Lower lobe of right lung (tissue), 2 donors: ENCODE measurements around the gene ABCB11. TPM values are rescaled to one million over a fixed set of nuclear protein-coding genes. Genes with fewer than 3 reads are reported as not detected.
A peak's percentile ranks its signal among the peaks of the same experiment; 100 is the strongest.

Source experiments
- ATAC-seq, 2 donors: fragments of 200-7000 bp; cut with Tn5 transposase; one replicate each; pipeline ENCODE4 v1.9.1; 2020 to 2022; ENCODE audit warnings: mild to moderate bottlenecking in 2 of 2, moderate library complexity in 2 of 2
- DNase-seq: peaks from one replicate; pipeline ENCODE4 v3.0.0-alpha.2; 2020
- H3K27ac ChIP-seq: fragments of 200-600 bp; one replicate; pipeline ENCODE4 v1.8.0; 2022
- H3K27me3 ChIP-seq: fragments of 200-600 bp; one replicate; pipeline ENCODE4 v1.8.0; 2022; ENCODE audit warnings: low read depth
- H3K36me3 ChIP-seq: fragments of 200-600 bp; one replicate; pipeline ENCODE4 v1.8.0; 2022; ENCODE audit warnings: mild to moderate bottlenecking
- H3K4me1 ChIP-seq: fragments of 200-600 bp; one replicate; pipeline ENCODE4 v1.8.0; 2022
- H3K4me3 ChIP-seq: fragments of 200-600 bp; one replicate; pipeline ENCODE4 v1.8.0; 2022; ENCODE audit warnings: mild to moderate bottlenecking
- H3K9me3 ChIP-seq: fragments of 200-600 bp; one replicate; pipeline ENCODE4 v1.8.0; 2022
- intact Hi-C: fragments of 100-400 bp; cut with DNase I; formaldehyde crosslinking; loops from one replicate; pipeline ENCODE4 v1.11.0; 2022
- total RNA-seq: library from RNA; stranded (reverse); fragmentation: NEBNext Ultra II Directional; extraction: Animal tissue kit (Norgen Biotek cat#: 25700); gene quantifications from one replicate; pipeline ENCODE4 v1.2.1, GENCODE V29; 2021
- TF ChIP-seq, protein P1 (sequence below): fragments of 200-600 bp; IDR thresholded peaks from one replicate; pipeline ENCODE4 v1.8.0; 2022; ENCODE audit warnings: antibody characterized with exemption, mild to moderate bottlenecking
- donor health status: DM: no; HTN: yes; CAD: no; lungs with severe emphysema.

The ABCB11 gene
- total RNA-seq, 1 donor from 2014 or later: 0.32 TPM

DNA sequence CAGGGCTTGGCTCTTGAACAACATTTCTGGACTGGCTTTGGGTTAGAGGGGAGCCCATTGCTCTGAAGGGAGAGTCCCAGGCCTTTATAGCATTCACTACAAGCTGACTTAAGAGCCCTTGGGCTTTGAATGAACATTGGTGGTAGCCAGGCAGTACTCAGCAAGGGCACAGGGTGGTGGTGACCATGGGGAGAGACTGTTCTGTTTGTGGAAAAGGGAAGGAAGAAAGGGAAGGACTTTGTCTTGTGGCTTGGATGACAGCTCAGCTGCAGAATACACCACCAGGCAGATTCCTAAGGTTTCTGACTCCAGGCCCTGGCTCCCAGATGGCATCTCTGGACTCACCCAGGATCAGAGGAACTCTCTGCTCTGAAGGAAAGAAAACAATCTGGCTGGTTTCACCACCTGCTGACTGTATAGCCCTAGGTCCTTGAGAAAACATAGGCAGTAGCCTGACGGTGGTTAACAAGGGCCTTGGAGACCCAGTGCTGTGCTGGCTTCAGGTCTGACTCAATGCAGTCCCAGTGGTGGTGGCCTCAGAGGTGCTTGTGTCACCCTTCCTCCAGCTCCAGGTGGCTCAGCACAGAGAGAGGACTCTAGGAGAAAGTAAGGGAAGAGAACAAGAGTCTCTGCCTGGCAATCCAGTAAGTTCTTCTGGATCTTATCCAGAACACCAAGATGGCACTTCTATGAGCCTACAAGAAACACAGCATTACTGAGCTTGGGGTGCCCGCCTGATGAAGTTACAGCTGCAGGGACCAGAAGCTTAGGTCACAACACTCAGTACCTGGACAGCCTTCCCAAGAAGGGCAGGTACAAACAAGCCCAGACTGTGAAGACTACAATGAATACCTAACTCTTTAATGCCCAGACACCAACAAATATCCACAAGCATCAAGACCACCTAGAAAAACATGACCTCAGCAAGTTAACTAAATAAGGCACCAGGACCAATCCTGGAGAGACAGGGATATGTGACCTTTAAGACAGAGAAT is 16.4 kb upstream of the ABCB11 start:
- H3K27ac ChIP-seq: no peak overlapping the region
- H3K4me1 ChIP-seq: no peaks in the 10 kb centered on the region
- peak; percentile 52 to 61 for ATAC-seq
- intact Hi-C loops: no loop called here
- no peaks in the 10 kb centered on the region for H3K36me3 ChIP-seq
- H3K9me3 ChIP-seq: peaks cover 7% of the 10 kb centered on the region
- H3K27me3 ChIP-seq: no peaks in the 10 kb centered on the region
- DNase-seq: no peak
- TF ChIP-seq, protein P1, sequence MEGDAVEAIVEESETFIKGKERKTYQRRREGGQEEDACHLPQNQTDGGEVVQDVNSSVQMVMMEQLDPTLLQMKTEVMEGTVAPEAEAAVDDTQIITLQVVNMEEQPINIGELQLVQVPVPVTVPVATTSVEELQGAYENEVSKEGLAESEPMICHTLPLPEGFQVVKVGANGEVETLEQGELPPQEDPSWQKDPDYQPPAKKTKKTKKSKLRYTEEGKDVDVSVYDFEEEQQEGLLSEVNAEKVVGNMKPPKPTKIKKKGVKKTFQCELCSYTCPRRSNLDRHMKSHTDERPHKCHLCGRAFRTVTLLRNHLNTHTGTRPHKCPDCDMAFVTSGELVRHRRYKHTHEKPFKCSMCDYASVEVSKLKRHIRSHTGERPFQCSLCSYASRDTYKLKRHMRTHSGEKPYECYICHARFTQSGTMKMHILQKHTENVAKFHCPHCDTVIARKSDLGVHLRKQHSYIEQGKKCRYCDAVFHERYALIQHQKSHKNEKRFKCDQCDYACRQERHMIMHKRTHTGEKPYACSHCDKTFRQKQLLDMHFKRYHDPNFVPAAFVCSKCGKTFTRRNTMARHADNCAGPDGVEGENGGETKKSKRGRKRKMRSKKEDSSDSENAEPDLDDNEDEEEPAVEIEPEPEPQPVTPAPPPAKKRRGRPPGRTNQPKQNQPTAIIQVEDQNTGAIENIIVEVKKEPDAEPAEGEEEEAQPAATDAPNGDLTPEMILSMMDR: no peak
- no peak overlapping the region for H3K4me3 ChIP-seq

DNA sequence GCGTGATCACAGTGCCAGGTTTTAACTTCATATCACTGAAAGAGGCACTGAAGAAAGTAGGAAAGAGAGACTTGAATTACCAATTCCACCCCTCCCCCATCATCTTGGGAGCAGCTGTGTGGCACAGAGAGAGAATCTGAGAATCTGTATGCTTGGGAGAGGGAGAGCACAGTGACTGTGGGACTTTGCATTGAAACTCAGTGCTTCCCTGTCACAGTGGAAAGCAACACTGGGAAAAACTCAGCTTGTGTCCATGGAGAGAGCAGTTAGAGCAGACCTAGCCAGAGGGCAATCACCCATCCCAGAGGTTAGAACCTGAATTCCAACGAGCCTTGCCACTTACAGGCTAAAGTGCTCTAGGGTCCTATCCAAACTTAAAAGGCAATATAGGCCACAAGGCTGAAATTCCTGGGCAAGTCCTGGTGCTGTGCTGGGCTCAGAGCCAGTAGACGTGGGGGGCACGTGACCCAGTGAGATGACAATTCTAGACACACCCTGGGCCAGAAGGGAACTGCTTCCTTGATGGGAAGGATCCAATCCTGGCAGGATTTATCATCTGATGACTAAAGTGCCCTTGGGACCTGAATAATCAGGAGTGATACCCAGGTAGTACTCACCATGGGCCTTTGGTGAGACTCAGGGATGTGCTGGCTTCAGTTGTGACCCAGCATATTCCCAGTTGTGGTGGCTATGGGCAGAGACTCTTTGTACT is 15.5 kb upstream of the ABCB11 start:
- Histone ChIP-seq H3K27ac (no peak overlapping the region), H3K27me3 (no peaks in the 10 kb centered on the region), H3K36me3 (no peaks in the 10 kb centered on the region), H3K9me3 (peaks cover 9% of the 10 kb centered on the region), H3K4me1 (no peaks in the 10 kb centered on the region), H3K4me3 (no peak overlapping the region)
- no peak for ATAC-seq
- no peak for DNase-seq
- TF ChIP-seq, protein P1: no peak
- intact Hi-C loops: no loop called here

DNA sequence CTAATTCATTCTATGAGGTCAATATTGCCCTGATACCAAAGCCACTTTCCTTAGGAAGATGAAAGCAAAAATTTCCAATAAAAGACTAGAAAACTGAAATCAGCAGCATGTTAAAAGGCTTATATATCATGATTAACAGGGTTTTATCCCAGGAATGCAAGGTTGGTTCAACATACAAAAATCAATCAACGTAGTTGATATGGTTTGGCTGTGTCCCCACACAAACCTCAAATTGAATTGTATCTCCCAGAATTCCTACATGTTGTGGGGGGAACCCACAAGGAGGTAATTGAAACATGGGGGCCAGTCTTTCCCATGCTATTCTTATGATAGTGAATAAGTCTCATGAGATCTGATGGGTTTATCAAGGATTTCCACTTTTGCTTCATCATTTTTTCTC is 11.7 kb upstream of the ABCB11 start:
- intact Hi-C loops: no loop called here
- no peak overlapping the region for H3K4me3 ChIP-seq
- H3K9me3 ChIP-seq: peaks cover 9% of the 10 kb centered on the region
- peaks cover 3% of the 10 kb centered on the region for H3K4me1 ChIP-seq
- DNase-seq (no peak), ATAC-seq (no peak)
- H3K36me3 ChIP-seq: no peaks in the 10 kb centered on the region
- H3K27me3 ChIP-seq: no peaks in the 10 kb centered on the region
- TF ChIP-seq, protein P1: no peak
- no peak overlapping the region for H3K27ac ChIP-seq

DNA sequence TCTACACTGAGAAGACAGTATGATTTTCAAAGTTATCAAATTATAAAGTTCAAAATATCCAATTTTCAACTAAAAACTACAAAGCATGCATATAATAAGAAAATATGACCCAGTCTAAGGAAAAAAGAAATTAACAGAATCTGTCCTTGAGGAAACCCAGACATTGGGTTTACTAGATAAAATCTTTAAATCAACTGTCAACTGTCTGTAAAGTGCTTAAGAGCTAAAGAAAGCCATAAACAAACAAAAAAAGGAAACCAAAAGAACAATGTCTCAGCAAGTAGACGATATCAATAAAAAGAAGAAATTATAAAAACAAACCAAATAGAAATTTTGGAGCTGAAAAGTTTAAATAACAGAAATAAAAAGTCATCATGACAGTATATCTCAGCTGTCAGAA is 10.5 kb upstream of the ABCB11 start:
- intact Hi-C loops: no loop called here
- H3K9me3 ChIP-seq: peaks cover 9% of the 10 kb centered on the region
- no peaks in the 10 kb centered on the region for H3K36me3 ChIP-seq
- TF ChIP-seq, protein P1: no peak
- no peak for DNase-seq
- H3K4me1 ChIP-seq: peaks cover 3% of the 10 kb centered on the region
- H3K4me3 ChIP-seq: no peak overlapping the region
- no peak overlapping the region for H3K27ac ChIP-seq
- no peak for ATAC-seq
- H3K27me3 ChIP-seq: no peaks in the 10 kb centered on the region

DNA sequence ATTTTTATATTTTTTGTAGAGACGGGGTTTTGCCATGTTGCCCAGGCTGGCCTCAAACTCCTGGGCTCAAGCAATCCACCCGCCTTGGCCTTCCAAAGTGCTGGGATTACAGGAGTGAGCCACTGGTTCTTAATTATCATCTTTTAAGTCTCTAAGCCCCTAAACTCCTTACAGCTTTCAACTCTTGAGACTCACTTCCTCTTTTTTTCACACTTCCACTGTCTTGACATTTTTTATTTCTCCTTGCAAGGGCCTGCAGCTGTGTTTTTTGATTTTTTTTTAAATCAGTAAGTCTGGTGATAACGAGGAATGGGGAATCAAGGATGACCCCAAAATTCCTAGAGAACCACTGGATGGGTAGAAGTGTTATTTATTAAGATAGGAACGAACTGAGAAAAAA is 8.6 kb upstream of the ABCB11 start:
- ATAC-seq (no peak), DNase-seq (no peak)
- H3K4me1 ChIP-seq: peaks cover 3% of the 10 kb centered on the region
- intact Hi-C loops: no loop called here
- no peaks in the 10 kb centered on the region for H3K36me3 ChIP-seq
- H3K9me3 ChIP-seq: peaks cover 9% of the 10 kb centered on the region
- H3K27me3 ChIP-seq: no peaks in the 10 kb centered on the region
- H3K27ac ChIP-seq: no peak overlapping the region
- no peak overlapping the region for H3K4me3 ChIP-seq
- TF ChIP-seq, protein P1: no peak
